SK-N-MC (cell line): ENCODE measurements around the gene MAEL.

Experiments
- DNase-seq: peaks from one replicate; pipeline ENCODE4 v3.0.0-alpha.2; 2011; ENCODE audit warnings: low read depth, low spot score
- H3K27ac ChIP-seq: fragments of 200-600 bp; sonication (generic); 2 replicates; pipeline ENCODE4 v1.5.1; 2016; ENCODE audit warnings: mixed run types
- H3K36me3 ChIP-seq: fragments of 200-600 bp; sonication (generic); 2 replicates; pipeline ENCODE4 v1.6.1; 2017; ENCODE audit warnings: antibody characterized with exemption, low read length, mixed read lengths; ENCODE audit not compliant: insufficient read depth
- H3K4me3 ChIP-seq: fragments of 200-600 bp; sonication (generic); 2 replicates; pipeline ENCODE4 v1.5.1; 2016
- H3K9ac ChIP-seq: fragments of 200-600 bp; sonication (generic); 2 replicates; pipeline ENCODE4 v1.8.0; 2017; ENCODE audit warnings: mixed run types, mixed read lengths; ENCODE audit not compliant: insufficient read length
- H3K9me3 ChIP-seq: fragments of 200-600 bp; sonication (generic); 2 replicates; pipeline ENCODE4 v1.6.1; 2017; ENCODE audit warnings: low read depth, mild to moderate bottlenecking, antibody characterized with exemption, low read length, moderate library complexity, mixed read lengths
- EZH2 ChIP-seq: fragments of 200-600 bp; sonication (generic); IDR thresholded peaks from one replicate; pipeline ENCODE4 v1.6.1; 2017; ENCODE audit warnings: antibody characterized with exemption
- FOXP2 ChIP-seq: optimal IDR thresholded peaks from 2 replicates; pipeline ENCODE3; 2011; ENCODE audit warnings: mild to moderate bottlenecking, moderate library complexity; ENCODE audit not compliant: insufficient read depth; ENCODE audit errors: extremely low read length, control extremely low read depth
- POLR2AphosphoS5 ChIP-seq: IDR thresholded peaks from 2 replicates; pipeline ENCODE4 v1.6.1; 2012; ENCODE audit warnings: mild to moderate bottlenecking, low read depth, low read length, borderline replicate concordance

The MAEL gene

GRCh38 chr1:166999500-167000055 is 10.5 kb downstream of the MAEL start:
- Histone ChIP-seq H3K27ac (no peak overlapping the region), H3K4me3 (no peak overlapping the region), H3K9ac (no peak overlapping the region), H3K36me3 (no peaks in the 10 kb centered on the region), H3K9me3 (no peaks in the 10 kb centered on the region)
- TF ChIP-seq POLR2AphosphoS5 (no peak), FOXP2 (no peak), EZH2 (no peak)
- no peak for DNase-seq

- no peaks in the 10 kb centered on the region for H3K9me3 ChIP-seq
- H3K27ac ChIP-seq = no peak overlapping the region
- no peak for DNase-seq
- no peak for TF ChIP-seq POLR2AphosphoS5
- no peak for TF ChIP-seq EZH2
- TF ChIP-seq FOXP2 = no peak
- H3K4me3 ChIP-seq = no peak overlapping the region
- no peak overlapping the region for H3K9ac ChIP-seq
- no peaks in the 10 kb centered on the region for H3K36me3 ChIP-seq
These were observed 11.5 kb downstream of the MAEL start for GRCh38 chr1:167000546-167000945.

DNA sequence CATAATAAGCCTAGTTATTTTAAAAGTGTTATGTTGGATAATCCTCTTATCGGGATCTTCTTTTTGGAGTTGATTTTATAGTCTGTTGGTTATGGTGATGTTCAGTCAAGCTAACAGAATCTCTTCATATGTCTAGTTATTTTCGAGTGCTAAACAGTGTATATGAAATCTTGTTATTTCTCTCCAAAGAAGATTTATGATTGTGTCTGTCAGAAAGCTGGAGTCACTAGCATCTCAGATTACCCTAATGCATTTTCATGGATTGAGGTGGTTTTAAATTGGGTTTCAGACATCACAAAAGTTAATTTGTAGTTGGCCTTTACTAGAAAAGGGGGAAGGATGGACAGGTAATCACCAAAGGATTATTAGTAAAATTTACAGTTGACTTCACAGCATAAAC is 13.3 kb downstream of the MAEL start:
- Histone ChIP-seq H3K27ac (no peak overlapping the region), H3K36me3 (no peaks in the 10 kb centered on the region), H3K4me3 (no peak overlapping the region), H3K9me3 (no peaks in the 10 kb centered on the region), H3K9ac (no peak overlapping the region)
- DNase-seq = no peak
- TF ChIP-seq POLR2AphosphoS5 = no peak
- no peak for TF ChIP-seq FOXP2
- TF ChIP-seq EZH2 = no peak

- no peak overlapping the region for H3K9ac ChIP-seq
- H3K27ac ChIP-seq = no peak overlapping the region
- TF ChIP-seq FOXP2 (no peak), EZH2 (no peak), POLR2AphosphoS5 (no peak)
- H3K36me3 ChIP-seq = no peaks in the 10 kb centered on the region
- no peaks in the 10 kb centered on the region for H3K9me3 ChIP-seq
- no peak overlapping the region for H3K4me3 ChIP-seq
- DNase-seq = no peak
These were observed 14.6 kb downstream of the MAEL start for GRCh38 chr1:167003711-167004110.

GRCh38 chr1:167011560-167012191 is 22.6 kb downstream of the MAEL start:
- DNase-seq = no peak
- H3K9me3 ChIP-seq = no peaks in the 10 kb centered on the region
- no peaks in the 10 kb centered on the region for H3K36me3 ChIP-seq
- H3K27ac ChIP-seq = no peak overlapping the region
- no peak overlapping the region for H3K4me3 ChIP-seq
- TF ChIP-seq EZH2 (no peak), POLR2AphosphoS5 (no peak), FOXP2 (no peak)
- H3K9ac ChIP-seq = no peak overlapping the region

DNA sequence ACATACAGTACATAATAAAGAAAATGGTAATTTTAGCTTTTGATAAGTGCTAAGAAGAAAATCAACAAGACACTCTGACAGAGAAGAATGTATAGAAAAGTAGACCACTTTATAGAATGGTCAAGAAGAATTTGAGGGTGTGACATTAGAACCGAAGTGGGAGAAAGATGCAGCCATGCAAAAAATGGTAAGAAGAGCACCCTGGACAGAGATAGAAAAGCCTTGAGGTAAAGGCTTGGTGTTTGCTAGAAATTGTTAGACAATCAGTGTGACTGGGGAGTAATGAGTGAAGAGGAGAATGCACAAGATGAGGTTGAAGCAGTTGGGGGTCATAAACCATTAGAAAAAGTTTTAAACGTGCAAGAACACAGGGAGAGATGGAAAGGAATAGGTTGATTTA is 23.5 kb downstream of the MAEL start:
- H3K4me3 ChIP-seq = no peak overlapping the region
- H3K9me3 ChIP-seq = no peaks in the 10 kb centered on the region
- no peak overlapping the region for H3K27ac ChIP-seq
- H3K9ac ChIP-seq = no peak overlapping the region
- no peak for DNase-seq
- no peaks in the 10 kb centered on the region for H3K36me3 ChIP-seq
- TF ChIP-seq EZH2 (no peak), FOXP2 (no peak), POLR2AphosphoS5 (no peak)

- TF ChIP-seq POLR2AphosphoS5 = no peak
- TF ChIP-seq EZH2 = no peak
- no peak for TF ChIP-seq FOXP2
- Histone ChIP-seq H3K36me3 (no peaks in the 10 kb centered on the region), H3K9me3 (no peaks in the 10 kb centered on the region), H3K4me3 (no peak overlapping the region), H3K27ac (no peak overlapping the region), H3K9ac (no peak overlapping the region)
- no peak for DNase-seq
These were observed 24.2 kb downstream of the MAEL start for GRCh38 chr1:167013108-167013929.

GRCh38 chr1:167016100-167016750 is 27.1 kb downstream of the MAEL start:
- TF ChIP-seq POLR2AphosphoS5 = no peak
- TF ChIP-seq FOXP2 = no peak
- no peak for TF ChIP-seq EZH2
- DNase-seq = no peak
- no peak overlapping the region for H3K9ac ChIP-seq
- H3K36me3 ChIP-seq = no peaks in the 10 kb centered on the region
- no peak overlapping the region for H3K27ac ChIP-seq
- H3K4me3 ChIP-seq = no peak overlapping the region
- H3K9me3 ChIP-seq = no peaks in the 10 kb centered on the region
